ENCODE measurements around the gene NRG2. TPM values are rescaled to one million over a fixed set of nuclear protein-coding genes. Genes with fewer than 3 reads are reported as not detected.
A peak's percentile ranks its signal among the peaks of the same experiment; 100 is the strongest.

Gene NRG2
- total and polyA plus RNA-seq, 4 donors, result 2.4 to 11.5 (median 7.3) TPM

DNA sequence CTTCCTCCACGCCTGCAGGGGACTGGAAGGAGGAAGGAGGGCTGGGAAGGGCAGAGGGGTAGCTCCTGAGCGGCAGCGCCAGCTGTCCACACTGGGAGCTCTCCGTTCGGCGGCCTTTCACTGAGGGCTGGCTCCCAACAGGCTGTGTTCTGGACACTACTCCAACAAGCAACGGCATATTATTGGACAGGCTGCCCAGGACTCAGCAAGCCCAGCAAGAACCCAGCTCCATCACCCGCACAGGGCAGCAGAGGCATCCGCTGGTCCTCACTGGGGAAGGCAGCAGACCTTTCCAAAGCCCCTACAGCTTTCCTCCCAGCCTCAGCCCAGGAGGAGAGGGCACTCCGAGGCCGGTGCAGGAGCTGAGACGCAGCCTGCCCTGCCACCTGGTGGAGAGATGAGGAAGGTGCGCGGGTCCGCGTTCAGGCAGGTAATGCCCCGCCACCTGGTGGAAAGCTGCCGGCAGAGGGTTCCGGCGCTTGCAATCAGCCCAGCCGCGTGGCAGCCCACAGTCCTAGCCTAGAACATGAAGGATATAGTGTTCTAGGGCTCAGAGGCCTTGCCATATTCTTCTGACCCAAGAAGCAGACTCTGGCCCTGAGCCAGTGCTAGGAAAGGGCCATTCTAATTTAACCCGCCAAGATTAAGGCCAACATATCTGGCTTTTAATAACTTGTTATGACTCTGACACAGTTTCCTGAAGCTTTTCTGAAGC lies 74.4 kb downstream of the NRG2 start:
- Histone ChIP-seq H3K4me3 (ENCODE audit: low read depth, low read length) (no peak overlapping the region), H3K27me3 (ENCODE audit: control insufficient read depth, insufficient read depth, low read length) (no peaks in the 10 kb centered on the region), H3K27ac (ENCODE audit: low read depth, low read length) (no peak overlapping the region), H3K4me1 (ENCODE audit: control insufficient read depth, insufficient read depth, low read length) (peaks cover 9% of the 10 kb centered on the region), H3K9me3 (ENCODE audit: control insufficient read depth, insufficient read depth, low read length) (no peaks in the 10 kb centered on the region), H3K36me3 (ENCODE audit: control insufficient read depth, insufficient read depth, low read length) (no peaks in the 10 kb centered on the region)
- DNase-seq (ENCODE audit: low read depth in 4 of 6, low spot score in 6 of 6), result peak; percentile 40 to 93 (median 56)
- WGBS (ENCODE audit: insufficient coverage), result 28% methylated on average over 23 of the region's 23 CpGs

DNA sequence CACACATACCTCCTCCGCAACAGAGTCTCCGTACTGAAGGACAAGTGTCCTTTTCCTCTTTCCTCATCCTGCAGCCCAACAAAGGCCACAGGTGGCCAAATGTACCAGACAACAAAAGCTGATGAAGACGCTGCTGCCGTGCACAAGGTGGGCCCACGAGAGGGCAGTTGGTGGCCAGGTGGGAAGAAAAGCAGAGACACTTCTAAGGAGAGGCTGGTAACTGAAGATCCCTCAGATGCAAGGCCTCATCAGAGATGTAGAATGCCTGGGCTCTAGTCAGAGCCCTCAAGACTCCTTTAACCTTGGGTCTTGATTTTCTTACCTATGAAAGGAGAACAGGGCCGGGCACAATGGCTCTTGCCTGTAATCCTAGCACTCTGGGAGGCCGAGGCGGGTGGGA lies 75.7 kb downstream of the NRG2 start:
- H3K36me3 ChIP-seq (ENCODE audit: control insufficient read depth, insufficient read depth, low read length), result no peaks in the 10 kb centered on the region
- H3K4me3 ChIP-seq (ENCODE audit: low read depth, low read length), result no peak overlapping the region
- no peaks in the 10 kb centered on the region for H3K27me3 ChIP-seq (ENCODE audit: control insufficient read depth, insufficient read depth, low read length)
- no peak overlapping the region for H3K27ac ChIP-seq (ENCODE audit: low read depth, low read length)
- H3K4me1 ChIP-seq (ENCODE audit: control insufficient read depth, insufficient read depth, low read length), result peaks cover 9% of the 10 kb centered on the region
- no peaks in the 10 kb centered on the region for H3K9me3 ChIP-seq (ENCODE audit: control insufficient read depth, insufficient read depth, low read length)
- DNase-seq (ENCODE audit: low read depth in 4 of 6, low spot score in 6 of 6), result no peak
- 94% methylated on average over 6 of the region's 8 CpGs for WGBS (ENCODE audit: insufficient coverage)

DNA sequence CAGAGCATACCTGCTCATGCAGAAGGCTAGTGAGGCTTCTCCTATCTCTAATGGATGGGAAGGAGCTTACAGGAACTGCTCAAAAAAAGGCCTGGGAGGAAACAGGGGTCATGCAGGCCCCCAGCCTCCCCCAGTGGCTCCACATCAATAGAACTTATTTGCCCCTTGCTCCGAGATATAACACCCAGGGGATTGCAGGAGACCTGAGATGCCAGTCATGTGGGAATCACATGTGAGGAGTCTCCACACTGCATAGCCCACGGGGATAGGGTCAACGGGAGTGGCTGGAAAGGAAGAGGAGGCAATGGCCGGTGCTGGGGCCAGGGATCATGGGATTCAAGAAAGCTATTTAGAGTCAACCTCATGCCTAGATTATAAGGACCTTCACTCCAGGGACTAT lies 76.2 kb downstream of the NRG2 start:
- WGBS (ENCODE audit: insufficient coverage), result 81% methylated on average over 3 of the region's 4 CpGs
- no peak for DNase-seq (ENCODE audit: low read depth in 4 of 6, low spot score in 6 of 6)
- Histone ChIP-seq H3K4me1 (ENCODE audit: control insufficient read depth, insufficient read depth, low read length) (peaks cover 11% of the 10 kb centered on the region), H3K9me3 (ENCODE audit: control insufficient read depth, insufficient read depth, low read length) (no peaks in the 10 kb centered on the region), H3K27ac (ENCODE audit: low read depth, low read length) (no peak overlapping the region), H3K36me3 (ENCODE audit: control insufficient read depth, insufficient read depth, low read length) (no peaks in the 10 kb centered on the region), H3K4me3 (ENCODE audit: low read depth, low read length) (no peak overlapping the region), H3K27me3 (ENCODE audit: control insufficient read depth, insufficient read depth, low read length) (no peaks in the 10 kb centered on the region)

DNA sequence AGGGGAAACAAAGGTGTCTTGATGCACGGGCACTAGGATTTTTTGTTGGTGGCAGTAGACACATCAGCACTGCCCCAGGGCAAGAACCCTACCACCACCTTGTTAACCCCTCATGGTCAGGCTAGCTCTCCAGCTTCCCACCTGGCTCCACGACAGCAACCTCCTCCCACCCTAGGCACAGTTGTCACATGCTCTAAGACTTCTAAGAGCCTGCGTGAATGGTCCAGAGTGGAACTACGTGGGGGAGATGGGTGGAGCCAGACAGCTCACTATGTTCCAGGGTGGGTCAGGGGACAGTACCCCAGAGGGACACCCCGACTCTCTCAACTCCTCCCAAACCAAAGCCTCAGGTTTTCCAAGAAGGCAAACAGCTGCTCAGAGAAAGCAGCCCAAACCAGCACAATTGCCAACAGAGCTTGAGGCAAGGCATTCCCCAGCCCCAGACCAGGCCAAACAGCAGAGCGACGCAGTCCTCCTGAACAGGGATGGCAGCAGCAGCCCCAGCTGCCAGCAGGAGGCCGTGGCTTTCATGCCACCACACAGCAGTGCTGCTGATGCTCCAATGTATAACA lies 78.0 kb downstream of the NRG2 start:
- no peak overlapping the region for H3K27ac ChIP-seq (ENCODE audit: low read depth, low read length)
- no peak overlapping the region for H3K4me3 ChIP-seq (ENCODE audit: low read depth, low read length)
- peaks cover 23% of the 10 kb centered on the region for H3K4me1 ChIP-seq (ENCODE audit: control insufficient read depth, insufficient read depth, low read length)
- H3K9me3 ChIP-seq (ENCODE audit: control insufficient read depth, insufficient read depth, low read length), result no peaks in the 10 kb centered on the region
- 73% methylated on average over 5 of the region's 8 CpGs for WGBS (ENCODE audit: insufficient coverage)
- H3K27me3 ChIP-seq (ENCODE audit: control insufficient read depth, insufficient read depth, low read length), result no peaks in the 10 kb centered on the region
- no peaks in the 10 kb centered on the region for H3K36me3 ChIP-seq (ENCODE audit: control insufficient read depth, insufficient read depth, low read length)
- no peak for DNase-seq (ENCODE audit: low read depth in 4 of 6, low spot score in 6 of 6)

DNA sequence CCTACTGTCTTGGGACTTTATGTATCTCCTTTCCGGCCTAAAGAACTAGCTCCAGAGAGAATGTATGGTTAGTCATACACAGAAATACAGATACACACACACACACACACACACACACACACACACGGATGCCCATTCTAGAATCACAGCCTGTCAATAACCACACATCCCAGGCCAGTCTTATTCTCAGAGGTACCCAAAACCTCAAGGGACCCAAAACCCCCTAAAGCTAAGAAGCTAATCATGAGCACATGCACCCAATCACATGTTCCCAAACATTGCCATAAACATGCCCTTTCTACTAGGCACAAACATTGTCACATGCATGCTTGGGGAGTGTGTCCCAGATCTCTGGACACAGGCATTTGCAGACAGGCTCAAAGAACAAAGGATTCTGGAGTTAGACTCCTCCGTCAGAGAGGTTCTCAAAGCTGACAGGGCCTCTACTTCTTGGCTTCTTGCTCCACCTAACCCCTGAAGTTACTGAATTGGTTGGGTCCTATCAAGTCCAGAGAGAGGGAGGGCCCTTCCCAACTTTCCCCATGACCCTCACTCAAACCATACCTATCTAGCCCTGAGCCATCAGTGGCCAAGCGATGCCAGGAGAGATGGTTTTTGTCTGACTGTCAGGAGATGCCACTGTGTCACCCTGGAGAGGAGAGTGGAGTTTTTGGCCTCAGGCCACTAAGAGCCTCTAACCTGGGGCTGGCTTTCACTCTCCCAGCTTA lies 78.7 kb downstream of the NRG2 start:
- Histone ChIP-seq H3K27ac (ENCODE audit: low read depth, low read length) (no peak overlapping the region), H3K4me3 (ENCODE audit: low read depth, low read length) (no peak overlapping the region), H3K4me1 (ENCODE audit: control insufficient read depth, insufficient read depth, low read length) (peaks cover 23% of the 10 kb centered on the region), H3K27me3 (ENCODE audit: control insufficient read depth, insufficient read depth, low read length) (no peaks in the 10 kb centered on the region), H3K36me3 (ENCODE audit: control insufficient read depth, insufficient read depth, low read length) (no peaks in the 10 kb centered on the region), H3K9me3 (ENCODE audit: control insufficient read depth, insufficient read depth, low read length) (no peaks in the 10 kb centered on the region)
- DNase-seq (ENCODE audit: low read depth in 4 of 6, low spot score in 6 of 6), result no peak
- WGBS (ENCODE audit: insufficient coverage), result 100% methylated on average over 1 of the region's 4 CpGs

DNA sequence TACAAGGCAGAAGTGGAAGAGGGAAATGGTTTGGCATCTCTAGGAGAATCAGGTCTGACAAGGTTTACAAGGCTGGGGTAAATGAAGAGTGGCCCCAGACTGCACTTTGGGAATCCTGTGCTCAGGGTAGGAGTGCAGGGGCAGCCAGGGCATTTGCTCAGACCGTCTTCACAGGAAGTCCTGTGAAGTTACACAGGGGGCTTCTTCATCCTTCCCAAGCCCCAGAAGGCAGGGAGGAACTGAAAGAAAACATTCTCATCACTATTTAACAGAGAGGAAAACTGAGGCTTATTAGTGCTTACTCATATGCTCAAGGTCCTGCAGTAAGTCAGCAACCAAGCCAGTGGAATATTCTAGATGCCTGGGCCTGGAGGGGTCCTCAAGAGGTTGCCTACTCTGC lies 80.7 kb downstream of the NRG2 start:
- no peak for DNase-seq (ENCODE audit: low read depth in 4 of 6, low spot score in 6 of 6)
- Histone ChIP-seq H3K4me3 (ENCODE audit: low read depth, low read length) (no peak overlapping the region), H3K9me3 (ENCODE audit: control insufficient read depth, insufficient read depth, low read length) (no peaks in the 10 kb centered on the region), H3K36me3 (ENCODE audit: control insufficient read depth, insufficient read depth, low read length) (no peaks in the 10 kb centered on the region), H3K27ac (ENCODE audit: low read depth, low read length) (no peak overlapping the region), H3K27me3 (ENCODE audit: control insufficient read depth, insufficient read depth, low read length) (no peaks in the 10 kb centered on the region), H3K4me1 (ENCODE audit: control insufficient read depth, insufficient read depth, low read length) (peaks cover 14% of the 10 kb centered on the region)
- WGBS (ENCODE audit: insufficient coverage), result no CpG with 5 or more reads among the region's 1 CpG

DNA sequence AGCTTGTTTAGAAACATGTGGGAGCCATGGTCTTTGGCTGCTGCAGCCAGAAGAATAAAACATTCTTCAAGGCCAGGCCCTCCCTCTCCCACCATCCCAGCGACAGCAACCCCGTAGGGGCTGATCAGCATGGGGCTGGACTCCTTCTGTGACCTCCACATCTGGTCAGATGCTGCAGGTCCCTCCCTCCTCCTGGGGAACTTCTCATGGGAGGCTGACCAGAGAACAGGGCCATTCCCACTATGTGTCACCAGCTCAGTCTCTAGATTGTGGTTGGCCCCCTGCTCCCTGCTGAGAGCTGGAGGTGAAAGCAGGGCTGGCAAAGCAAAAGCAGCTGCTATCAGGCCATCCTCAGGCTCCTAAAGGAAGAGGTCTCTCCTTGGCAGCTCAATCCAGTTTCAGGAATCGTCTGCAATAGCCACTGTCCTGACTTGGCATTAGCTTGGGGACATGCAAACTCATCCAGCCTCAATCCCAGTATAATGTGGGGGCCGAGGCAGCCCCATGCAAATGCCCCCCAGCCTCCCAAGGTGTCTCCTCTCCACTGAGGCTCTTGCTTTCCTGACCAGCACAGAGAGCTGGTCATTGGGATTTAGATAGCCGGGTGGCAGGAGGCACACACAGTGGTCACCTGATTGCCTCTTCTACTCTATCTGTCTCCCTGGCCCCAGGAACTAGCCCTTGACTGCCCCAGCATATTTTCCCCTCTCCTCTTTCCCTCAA lies 81.5 kb downstream of the NRG2 start:
- 43% methylated on average over 4 of the region's 5 CpGs for WGBS (ENCODE audit: insufficient coverage)
- Histone ChIP-seq H3K9me3 (ENCODE audit: control insufficient read depth, insufficient read depth, low read length) (no peaks in the 10 kb centered on the region), H3K27ac (ENCODE audit: low read depth, low read length) (no peak overlapping the region), H3K36me3 (ENCODE audit: control insufficient read depth, insufficient read depth, low read length) (no peaks in the 10 kb centered on the region), H3K4me1 (ENCODE audit: control insufficient read depth, insufficient read depth, low read length) (peaks cover 14% of the 10 kb centered on the region), H3K27me3 (ENCODE audit: control insufficient read depth, insufficient read depth, low read length) (no peaks in the 10 kb centered on the region), H3K4me3 (ENCODE audit: low read depth, low read length) (no peak overlapping the region)
- DNase-seq (ENCODE audit: low read depth in 4 of 6, low spot score in 6 of 6), result no peak

DNA sequence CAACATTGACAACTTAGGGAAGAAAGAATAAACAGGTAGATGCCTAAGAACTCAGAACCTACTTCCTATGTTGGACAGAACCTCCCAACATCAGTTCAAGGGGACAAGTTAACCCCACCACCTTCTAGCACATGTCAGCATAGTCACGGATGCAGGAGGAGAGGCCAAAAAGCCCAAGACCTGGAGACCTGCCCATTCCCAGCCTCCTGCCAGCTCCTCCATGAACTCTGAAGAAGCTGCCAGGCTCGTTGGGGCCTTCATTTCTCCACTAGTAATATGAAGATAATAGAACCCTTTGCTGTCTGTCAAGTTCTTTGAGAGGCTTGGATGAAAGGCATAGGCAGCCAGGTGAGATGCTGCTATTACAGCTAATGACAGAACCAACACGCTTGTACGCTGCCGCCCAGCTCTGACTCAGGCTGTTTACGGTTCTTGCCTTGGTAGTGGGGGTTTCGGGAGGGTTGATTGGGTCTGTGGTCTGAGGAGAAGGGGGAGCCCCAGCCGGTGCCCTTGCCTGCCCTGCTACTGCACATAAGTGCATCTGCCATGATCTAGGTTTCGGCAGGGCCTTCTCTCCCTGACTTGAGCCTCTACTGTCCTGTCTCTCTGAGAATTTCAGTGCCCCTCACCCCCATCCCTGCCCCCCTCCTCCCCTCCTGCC lies 82.2 kb downstream of the NRG2 start:
- WGBS (ENCODE audit: insufficient coverage), result 89% methylated on average over 6 of the region's 9 CpGs
- no peak for DNase-seq (ENCODE audit: low read depth in 4 of 6, low spot score in 6 of 6)

DNA sequence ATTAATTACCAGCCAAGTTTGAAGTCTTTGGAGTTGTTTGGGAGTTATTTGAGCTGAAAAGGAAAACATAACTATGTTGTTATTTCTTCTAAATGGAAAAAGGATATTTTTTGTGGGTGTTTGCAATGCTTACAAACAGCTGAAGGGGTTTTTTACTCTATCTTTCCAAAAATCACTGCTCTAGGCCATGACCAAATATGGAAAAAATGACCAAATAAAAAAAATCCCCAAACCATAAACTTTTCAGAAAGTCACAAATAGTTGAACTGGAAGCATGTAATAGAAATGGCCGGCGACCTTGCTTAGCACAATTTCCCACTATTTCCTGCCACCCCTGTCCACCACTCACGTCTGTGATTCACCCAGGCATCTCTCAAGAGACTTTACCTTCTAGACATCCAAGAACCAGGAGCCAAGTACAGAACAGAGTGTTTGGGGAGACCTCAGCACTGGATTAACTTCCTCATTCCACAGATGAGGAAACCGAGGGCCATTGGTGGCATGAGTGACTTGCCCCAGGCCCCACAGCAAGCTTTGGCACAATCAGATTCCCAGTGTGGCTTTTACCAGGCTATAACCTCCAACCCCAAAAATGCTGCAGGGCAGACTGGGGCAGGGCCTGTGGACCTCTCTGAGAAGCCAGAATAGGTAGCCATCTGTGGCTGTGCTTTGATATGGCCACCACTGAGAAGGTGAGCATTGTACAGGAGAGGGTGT lies 84.5 kb downstream of the NRG2 start:
- no peak overlapping the region for H3K4me3 ChIP-seq (ENCODE audit: low read depth, low read length)
- WGBS (ENCODE audit: insufficient coverage), result 90% methylated on average over 4 of the region's 4 CpGs
- H3K36me3 ChIP-seq (ENCODE audit: control insufficient read depth, insufficient read depth, low read length), result no peaks in the 10 kb centered on the region
- H3K27ac ChIP-seq (ENCODE audit: low read depth, low read length), result no peak overlapping the region
- no peaks in the 10 kb centered on the region for H3K27me3 ChIP-seq (ENCODE audit: control insufficient read depth, insufficient read depth, low read length)
- no peaks in the 10 kb centered on the region for H3K9me3 ChIP-seq (ENCODE audit: control insufficient read depth, insufficient read depth, low read length)
- DNase-seq (ENCODE audit: low read depth in 4 of 6, low spot score in 6 of 6), result no peak
- peaks cover 21% of the 10 kb centered on the region for H3K4me1 ChIP-seq (ENCODE audit: control insufficient read depth, insufficient read depth, low read length)

More for the DNA sequence above, 82.2 kb downstream of the NRG2 start:
- no peaks in the 10 kb centered on the region for H3K9me3 ChIP-seq (ENCODE audit: control insufficient read depth, insufficient read depth, low read length)
- no peak overlapping the region for H3K27ac ChIP-seq (ENCODE audit: low read depth, low read length)
- H3K4me1 ChIP-seq (ENCODE audit: control insufficient read depth, insufficient read depth, low read length), result peaks cover 14% of the 10 kb centered on the region
- no peaks in the 10 kb centered on the region for H3K27me3 ChIP-seq (ENCODE audit: control insufficient read depth, insufficient read depth, low read length)
- no peak overlapping the region for H3K4me3 ChIP-seq (ENCODE audit: low read depth, low read length)
- H3K36me3 ChIP-seq (ENCODE audit: control insufficient read depth, insufficient read depth, low read length), result no peaks in the 10 kb centered on the region

All from spinal cord (tissue), 10 donors.